Rectal smooth muscle tissue (tissue), 1 donor: ENCODE data around the gene MYMK.

Experiments used
- H3K27ac ChIP-seq: one replicate; pipeline ENCODE4 v1.7.0; 2013; ENCODE audit warnings: low read depth, low read length, inconsistent platforms
- H3K27me3 ChIP-seq: one replicate; pipeline ENCODE4 v1.7.0; 2013; ENCODE audit warnings: low read length; ENCODE audit not compliant: control insufficient read depth, insufficient read depth
- H3K36me3 ChIP-seq: one replicate; pipeline ENCODE4 v1.7.0; 2013; ENCODE audit warnings: low read length; ENCODE audit not compliant: control insufficient read depth, insufficient read depth
- H3K4me1 ChIP-seq: one replicate; pipeline ENCODE4 v1.7.0; 2013; ENCODE audit warnings: low read length; ENCODE audit not compliant: control insufficient read depth, insufficient read depth
- H3K4me3 ChIP-seq: one replicate; pipeline ENCODE4 v1.7.0; 2013; ENCODE audit warnings: low read length
- H3K9ac ChIP-seq: one replicate; pipeline ENCODE4 v1.7.0; 2013; ENCODE audit warnings: low read length

Gene MYMK

GRCh38 chr9:133511607-133512006, 13.2 kb downstream of the MYMK start:
- H3K4me1 ChIP-seq, result no peaks in the 10 kb centered on the region
- no peak overlapping the region for H3K27ac ChIP-seq
- H3K36me3 ChIP-seq, result no peaks in the 10 kb centered on the region
- no peak overlapping the region for H3K4me3 ChIP-seq
- H3K27me3 ChIP-seq, result peaks cover 4% of the 10 kb centered on the region
- no peak overlapping the region for H3K9ac ChIP-seq

- no peaks in the 10 kb centered on the region for H3K4me1 ChIP-seq
- peaks cover 4% of the 10 kb centered on the region for H3K27me3 ChIP-seq
- no peak overlapping the region for H3K4me3 ChIP-seq
- no peaks in the 10 kb centered on the region for H3K36me3 ChIP-seq
- no peak overlapping the region for H3K27ac ChIP-seq
- H3K9ac ChIP-seq, result no peak overlapping the region
These were observed 13.7 kb downstream of the MYMK start for GRCh38 chr9:133510926-133511505.

GRCh38 chr9:133509179-133510083, 15.3 kb downstream of the MYMK start:
- Histone ChIP-seq H3K4me3 (peak overlapping the region; percentile 27), H3K36me3 (no peaks in the 10 kb centered on the region), H3K4me1 (no peaks in the 10 kb centered on the region), H3K27me3 (peaks cover 4% of the 10 kb centered on the region), H3K27ac (no peak overlapping the region), H3K9ac (no peak overlapping the region)

GRCh38 chr9:133508046-133508445, 16.7 kb downstream of the MYMK start:
- no peak overlapping the region for H3K9ac ChIP-seq
- no peaks in the 10 kb centered on the region for H3K4me1 ChIP-seq
- no peaks in the 10 kb centered on the region for H3K36me3 ChIP-seq
- H3K4me3 ChIP-seq, result no peak overlapping the region
- peaks cover 4% of the 10 kb centered on the region for H3K27me3 ChIP-seq
- H3K27ac ChIP-seq, result no peak overlapping the region

- no peaks in the 10 kb centered on the region for H3K4me1 ChIP-seq
- no peak overlapping the region for H3K4me3 ChIP-seq
- H3K36me3 ChIP-seq, result no peaks in the 10 kb centered on the region
- no peak overlapping the region for H3K9ac ChIP-seq
- peaks cover 4% of the 10 kb centered on the region for H3K27me3 ChIP-seq
- H3K27ac ChIP-seq, result no peak overlapping the region
These were observed 17.4 kb downstream of the MYMK start for GRCh38 chr9:133507246-133507965.

GRCh38 chr9:133506653-133507038, 18.1 kb downstream of the MYMK start:
- no peak overlapping the region for H3K9ac ChIP-seq
- H3K4me1 ChIP-seq, result no peaks in the 10 kb centered on the region
- no peak overlapping the region for H3K27ac ChIP-seq
- H3K36me3 ChIP-seq, result no peaks in the 10 kb centered on the region
- no peak overlapping the region for H3K4me3 ChIP-seq
- H3K27me3 ChIP-seq, result peaks cover 4% of the 10 kb centered on the region

- Histone ChIP-seq H3K27ac (no peak overlapping the region), H3K4me1 (no peaks in the 10 kb centered on the region), H3K27me3 (peaks cover 4% of the 10 kb centered on the region), H3K9ac (no peak overlapping the region), H3K4me3 (no peak overlapping the region), H3K36me3 (no peaks in the 10 kb centered on the region)
These were observed 18.7 kb downstream of the MYMK start for GRCh38 chr9:133505901-133506652.

- Histone ChIP-seq H3K4me1 (no peaks in the 10 kb centered on the region), H3K36me3 (no peaks in the 10 kb centered on the region), H3K27ac (no peak overlapping the region), H3K9ac (no peak overlapping the region), H3K4me3 (no peak overlapping the region), H3K27me3 (peaks cover 4% of the 10 kb centered on the region)
These were observed 19.5 kb downstream of the MYMK start for GRCh38 chr9:133505186-133505830.

- H3K4me1 ChIP-seq, result no peaks in the 10 kb centered on the region
- no peak overlapping the region for H3K27ac ChIP-seq
- no peak overlapping the region for H3K4me3 ChIP-seq
- H3K27me3 ChIP-seq, result no peaks in the 10 kb centered on the region
- H3K36me3 ChIP-seq, result no peaks in the 10 kb centered on the region
- H3K9ac ChIP-seq, result no peak overlapping the region
These were observed 22.6 kb downstream of the MYMK start for GRCh38 chr9:133502112-133502511.

GRCh38 chr9:133499892-133500270, 24.9 kb downstream of the MYMK start:
- no peak overlapping the region for H3K27ac ChIP-seq
- no peak overlapping the region for H3K4me3 ChIP-seq
- no peaks in the 10 kb centered on the region for H3K36me3 ChIP-seq
- no peaks in the 10 kb centered on the region for H3K4me1 ChIP-seq
- H3K27me3 ChIP-seq, result peaks cover 3% of the 10 kb centered on the region
- no peak overlapping the region for H3K9ac ChIP-seq

GRCh38 chr9:133499132-133499891, 25.4 kb downstream of the MYMK start:
- Histone ChIP-seq H3K36me3 (no peaks in the 10 kb centered on the region), H3K27me3 (peaks cover 3% of the 10 kb centered on the region), H3K9ac (no peak overlapping the region), H3K4me3 (no peak overlapping the region), H3K4me1 (no peaks in the 10 kb centered on the region), H3K27ac (no peak overlapping the region)
